GM12865 (cell line): ENCODE results near the gene PDGFD.

Source experiments
- DNase-seq: peaks from one replicate; pipeline ENCODE4 v3.0.0; 2010; ENCODE audit warnings: low read depth
- H3K4me3 ChIP-seq: 2 replicates; pipeline ENCODE4 v1.5.1; 2011; ENCODE audit warnings: mild to moderate bottlenecking, low read depth, low read length, control low read depth
- CTCF ChIP-seq: IDR thresholded peaks from 2 replicates; pipeline ENCODE4 v1.5.1; 2011; ENCODE audit warnings: low read length, control low read depth, low read depth, inconsistent platforms; ENCODE audit not compliant: insufficient read depth; ENCODE audit errors: missing control alignments

PDGFD gene

GRCh38 chr11:104159356-104159755 lies 4.6 kb downstream of the PDGFD start:
- H3K4me3 ChIP-seq = no peak overlapping the region
- no peak for DNase-seq
- TF ChIP-seq CTCF = no peak

DNA sequence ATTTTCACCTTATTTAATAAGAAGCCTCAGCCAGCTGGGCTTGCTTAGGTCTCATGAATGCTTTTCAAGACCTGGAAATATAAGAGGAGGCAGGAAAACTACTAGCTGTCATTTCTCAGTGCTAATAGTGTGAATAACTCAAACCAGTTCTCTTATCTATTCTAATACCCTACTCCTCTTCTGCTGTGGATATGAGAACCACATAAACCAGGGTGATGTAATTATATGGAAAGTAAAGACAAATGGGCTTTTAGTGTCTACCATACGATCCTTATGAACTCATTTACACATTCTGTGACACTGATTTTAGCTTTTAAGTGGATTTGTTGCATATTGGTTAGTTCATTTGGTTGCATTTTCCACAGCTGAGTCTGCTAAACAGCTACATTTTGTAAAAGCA lies 8.6 kb downstream of the PDGFD start:
- no peak for TF ChIP-seq CTCF
- H3K4me3 ChIP-seq = no peak overlapping the region
- DNase-seq = no peak

DNA sequence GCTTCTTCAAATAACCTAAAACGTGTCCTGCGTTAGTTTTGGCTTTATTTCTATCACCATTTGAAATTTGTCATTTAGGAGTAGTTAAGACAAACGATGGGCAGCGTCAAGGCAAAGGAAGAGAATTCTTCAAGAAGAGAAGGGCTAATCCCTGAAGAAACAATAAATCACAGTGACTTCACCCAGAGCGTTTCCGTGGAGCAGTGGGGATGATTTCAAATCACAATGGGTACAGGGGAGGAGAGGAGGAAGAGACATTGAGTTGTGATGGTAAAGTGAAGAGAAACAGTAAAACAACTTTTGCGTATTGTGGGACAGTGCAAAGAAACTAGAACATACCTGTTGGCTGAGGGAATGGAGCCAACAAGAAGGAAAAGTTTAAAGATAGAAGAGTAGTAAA lies 9.7 kb downstream of the PDGFD start:
- TF ChIP-seq CTCF = no peak
- DNase-seq = no peak

DNA sequence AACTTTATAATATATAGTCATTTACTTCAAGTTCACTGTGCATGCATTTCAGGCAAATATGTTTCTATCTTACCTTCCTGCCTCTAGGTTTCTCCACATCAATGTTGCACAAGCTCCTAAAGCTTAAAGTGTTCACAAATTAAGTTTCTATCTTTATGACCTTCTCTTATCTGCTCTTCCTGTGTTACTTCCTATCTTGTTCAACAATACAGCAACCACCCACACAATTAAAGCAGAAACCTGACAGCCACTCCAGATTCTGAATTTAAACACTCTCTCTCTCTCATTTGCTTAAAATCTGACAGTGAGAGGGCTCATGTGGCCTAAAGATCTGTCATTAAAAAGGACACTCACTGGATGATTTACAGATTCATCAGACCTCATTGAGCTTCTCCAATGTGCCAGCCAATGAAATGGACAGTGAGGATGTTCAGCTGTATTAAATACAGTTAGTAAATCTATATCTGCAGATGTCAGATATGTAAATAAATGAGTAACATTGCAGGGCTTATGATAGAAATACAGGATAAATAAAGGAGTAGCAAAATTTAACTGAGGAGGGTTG lies 10.9 kb downstream of the PDGFD start:
- H3K4me3 ChIP-seq = no peak overlapping the region
- peak; percentile 7 for DNase-seq
- TF ChIP-seq CTCF = no peak

More for the DNA sequence above, 9.7 kb downstream of the PDGFD start:
- no peak overlapping the region for H3K4me3 ChIP-seq

DNA sequence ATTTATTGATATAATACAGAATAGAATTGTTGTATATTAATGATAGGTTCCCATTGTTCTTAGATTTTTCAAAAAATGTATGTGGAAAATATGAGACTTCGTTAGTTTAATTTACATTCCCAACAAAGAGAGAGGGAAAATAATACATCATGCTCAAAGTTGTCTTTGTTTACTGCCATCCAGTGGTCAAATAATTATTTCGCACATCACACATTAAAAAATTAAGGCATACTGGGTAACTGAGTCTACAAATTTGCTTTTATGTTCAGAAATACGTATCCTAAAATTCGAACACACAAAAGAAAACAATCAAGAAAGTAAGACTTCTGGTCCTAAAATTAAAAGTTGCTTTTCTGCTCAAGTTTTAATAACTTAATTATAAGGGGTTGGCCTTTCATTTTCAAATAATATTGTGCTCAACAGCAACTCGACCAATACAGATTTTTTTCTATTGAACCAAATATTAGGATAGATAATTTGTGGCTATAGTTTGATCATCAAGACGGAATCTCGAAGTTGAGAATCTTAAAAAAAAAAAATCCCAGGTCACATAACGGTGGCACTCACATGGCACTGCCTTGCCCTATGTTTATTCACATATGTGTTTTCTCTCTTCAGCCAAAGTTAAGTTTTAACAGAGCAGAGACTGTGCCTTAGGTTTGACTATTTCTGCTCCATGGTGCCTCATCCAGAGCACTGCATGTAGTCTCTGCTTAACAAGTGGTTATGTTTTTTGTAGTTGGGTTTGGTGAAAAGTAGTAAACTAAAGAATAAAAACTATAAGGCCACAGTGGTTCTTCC lies 12.3 kb downstream of the PDGFD start:
- TF ChIP-seq CTCF = peak; percentile 21
- H3K4me3 ChIP-seq = no peak overlapping the region
- DNase-seq = peak; percentile 9

DNA sequence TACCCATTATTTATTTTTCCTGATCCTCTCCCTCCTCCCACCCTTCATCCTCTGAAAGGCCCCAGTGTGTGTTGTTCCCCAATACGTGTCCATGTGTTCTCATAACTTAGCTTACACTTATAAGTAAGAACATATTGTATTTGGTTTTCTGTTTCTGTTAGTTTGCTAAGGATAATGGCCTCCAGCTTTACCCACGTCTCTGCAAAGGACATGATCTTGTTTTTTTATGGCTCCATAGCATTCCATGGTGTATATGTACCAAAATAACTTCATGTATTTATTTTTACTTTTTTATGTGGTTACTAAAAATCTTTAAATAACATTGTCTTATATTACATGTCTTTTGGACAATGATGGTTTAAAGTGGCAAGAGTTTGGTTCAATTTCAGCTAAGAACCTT lies 15.2 kb downstream of the PDGFD start:
- TF ChIP-seq CTCF = no peak
- no peak overlapping the region for H3K4me3 ChIP-seq
- no peak for DNase-seq
